HG02610 (cell line): ENCODE data around the gene KRTAP10-4.
"Not testable (repeated sequence)": the region's sequence is repeated elsewhere in the genome, so short reads cannot be mapped to it uniquely, and the experiment has no call there.

Experiments used
- ATAC-seq: cut with Tn5 transposase; IDR thresholded peaks from one replicate; pipeline ENCODE4 v1.9.1; 2021; ENCODE audit warnings: mild to moderate bottlenecking, moderate library complexity; ENCODE audit not compliant: unreplicated experiment

The KRTAP10-4 gene

GRCh38 chr21:44578371-44579055, 5.0 kb downstream of the KRTAP10-4 start:
- no peak for ATAC-seq

GRCh38 chr21:44579056-44579832, 5.7 kb downstream of the KRTAP10-4 start:
- no peak for ATAC-seq

GRCh38 chr21:44579833-44580144, 6.3 kb downstream of the KRTAP10-4 start:
- ATAC-seq: no peak

- ATAC-seq: not testable (repeated sequence)
Measured at GRCh38 chr21:44580231-44580821, 6.8 kb downstream of the KRTAP10-4 start, which contains the start of gene KRTAP10-5. Gene KRTAP10-5 (minus strand): TSS chr21:44580604. CDS start chr21:44580578, 26 bp downstream.

GRCh38 chr21:44581158-44581557, 7.6 kb downstream of the KRTAP10-4 start:
- ATAC-seq: no peak

- ATAC-seq: no peak
Measured at GRCh38 chr21:44582055-44582454, 8.5 kb downstream of the KRTAP10-4 start.

GRCh38 chr21:44583089-44583799, 9.7 kb downstream of the KRTAP10-4 start:
- ATAC-seq: no peak

GRCh38 chr21:44583800-44584147, 10.2 kb downstream of the KRTAP10-4 start:
- ATAC-seq: no peak

GRCh38 chr21:44585892-44586291, 12.4 kb downstream of the KRTAP10-4 start:
- no peak for ATAC-seq

- no peak for ATAC-seq
Measured at GRCh38 chr21:44589094-44589493, 15.6 kb downstream of the KRTAP10-4 start.

GRCh38 chr21:44589586-44590305, 16.2 kb downstream of the KRTAP10-4 start:
- no peak for ATAC-seq

- ATAC-seq: no peak
Measured at GRCh38 chr21:44590311-44590721, 16.8 kb downstream of the KRTAP10-4 start.

- ATAC-seq: not testable (repeated sequence)
Measured at GRCh38 chr21:44590897-44591800, 17.6 kb downstream of the KRTAP10-4 start.

- ATAC-seq: not testable (repeated sequence)
Measured at GRCh38 chr21:44591801-44592130, 18.2 kb downstream of the KRTAP10-4 start.

GRCh38 chr21:44592446-44593311, 19.1 kb downstream of the KRTAP10-4 start, which contains the start of gene KRTAP10-6:
Gene KRTAP10-6 (minus strand): TSS chr21:44592505. CDS start chr21:44592484, 21 bp downstream.
- no peak for ATAC-seq

GRCh38 chr21:44593598-44594405, 20.3 kb downstream of the KRTAP10-4 start:
- no peak for ATAC-seq

- ATAC-seq: no peak
Measured at GRCh38 chr21:44594406-44594916, 20.9 kb downstream of the KRTAP10-4 start.

GRCh38 chr21:44595524-44595923, 22.0 kb downstream of the KRTAP10-4 start:
- ATAC-seq: no peak
